Measurements from ENCODE around the gene RILPL2. TPM values are rescaled to one million over a fixed set of nuclear protein-coding genes. Genes with fewer than 3 reads are reported as not detected.

RILPL2 gene
- polyA plus RNA-seq, 3 donors = 19.3 to 25.1 (median 21.0) TPM

- H3K27me3 Mint-ChIP-seq (ENCODE audit: low read depth in 3 of 3) = no peaks in the 10 kb centered on the region
- H4K20me1 ChIP-seq (ENCODE audit: insufficient read depth, low read length) = peaks cover 98% of the 10 kb centered on the region
- H3K79me2 ChIP-seq (ENCODE audit: insufficient read depth, low read length) = peaks cover 100% of the 10 kb centered on the region
- no peaks in the 10 kb centered on the region for H3K27me3 ChIP-seq (ENCODE audit: control insufficient read depth in 2 of 2, insufficient read depth in 2 of 2, low read length in 2 of 2)
- no peak overlapping the region for H3K4me3 ChIP-seq (replicated peaks in 1 of 3; ENCODE audit: low read depth in 2 of 3, low read length in 3 of 3)
- intact Hi-C loops (cut with micrococcal nuclease) = no loop called here
- no peaks in the 10 kb centered on the region for H3K9me3 ChIP-seq (replicated peaks in 1 of 2; ENCODE audit: control insufficient read depth in 1 of 2, insufficient read depth in 1 of 2, low read length in 2 of 2)
- no peak for DNase-seq
- peaks cover 23 to 24% of the 10 kb centered on the region in 2 donors for H3K4me1 ChIP-seq (ENCODE audit: control insufficient read depth in 1 of 2, insufficient read depth in 2 of 2, low read length in 2 of 2)
- no peak overlapping the region for H2AFZ ChIP-seq (ENCODE audit: insufficient read depth, low read depth, low read length, poor library complexity, severe bottlenecking)
- peaks cover 0 to 4% (median 0%) of the 10 kb centered on the region in 7 donors for H3K9me3 Mint-ChIP-seq
- no peak for TF ChIP-seq CTCF (IDR thresholded peaks at IDR 0.05)
- peaks cover 33 to 69% of the 10 kb centered on the region in 2 donors for H3K36me3 ChIP-seq (replicated peaks in 1 of 2; ENCODE audit: control insufficient read depth in 1 of 2, insufficient read depth in 2 of 2, low read length in 2 of 2)
- 83% methylated on average over 6 of the region's 6 CpGs for WGBS (ENCODE audit: insufficient coverage)
- H3K4me2 ChIP-seq (replicated peaks; ENCODE audit: extremely low read depth, low read length, poor library complexity, severe bottlenecking) = no peak overlapping the region
- H3K27ac ChIP-seq (ENCODE audit: low read depth in 1 of 2, low read length in 2 of 2) = no peak overlapping the region
- peaks cover 27% of the 10 kb centered on the region for H3K4me1 Mint-ChIP-seq
- no peak overlapping the region for H3K9ac ChIP-seq (ENCODE audit: insufficient read depth, low read length, poor library complexity, severe bottlenecking)
- peak overlapping the region in 1 of 7 donors; percentile 53 for H3K27ac Mint-ChIP-seq
- H3K36me3 Mint-ChIP-seq = peaks cover 54 to 76% of the 10 kb centered on the region in 2 donors
- H3K4me3 Mint-ChIP-seq = no peak overlapping the region
Measured at GRCh38 chr12:123428591-123428990, 7.9 kb downstream of the RILPL2 start.

- Histone ChIP-seq H3K36me3 (replicated peaks in 1 of 2; ENCODE audit: control insufficient read depth in 1 of 2, insufficient read depth in 2 of 2, low read length in 2 of 2) (peaks cover 42 to 83% of the 10 kb centered on the region in 2 donors), H3K9ac (ENCODE audit: insufficient read depth, low read length, poor library complexity, severe bottlenecking) (no peak overlapping the region), H3K27me3 (ENCODE audit: control insufficient read depth in 2 of 2, insufficient read depth in 2 of 2, low read length in 2 of 2) (no peaks in the 10 kb centered on the region), H2AFZ (ENCODE audit: insufficient read depth, low read depth, low read length, poor library complexity, severe bottlenecking) (no peak overlapping the region), H3K4me2 (replicated peaks; ENCODE audit: extremely low read depth, low read length, poor library complexity, severe bottlenecking) (no peak overlapping the region), H3K4me1 (ENCODE audit: control insufficient read depth in 1 of 2, insufficient read depth in 2 of 2, low read length in 2 of 2) (peaks cover 11 to 13% of the 10 kb centered on the region in 2 donors), H3K9me3 (replicated peaks in 1 of 2; ENCODE audit: control insufficient read depth in 1 of 2, insufficient read depth in 1 of 2, low read length in 2 of 2) (no peaks in the 10 kb centered on the region), H3K79me2 (ENCODE audit: insufficient read depth, low read length) (peaks cover 99% of the 10 kb centered on the region), H4K20me1 (ENCODE audit: insufficient read depth, low read length) (peaks cover 98% of the 10 kb centered on the region), H3K27ac (ENCODE audit: low read depth in 1 of 2, low read length in 2 of 2) (peak overlapping the region in 1 of 2 donors; percentile 25), H3K4me3 (replicated peaks in 1 of 3; ENCODE audit: low read depth in 2 of 3, low read length in 3 of 3) (no peak overlapping the region)
- Mint-ChIP-seq H3K4me3 (no peak overlapping the region), H3K27ac (peak overlapping the region in 6 of 7 donors; percentile 19 to 87 (median 52)), H3K4me1 (peaks cover 13% of the 10 kb centered on the region), H3K36me3 (peaks cover 65 to 89% of the 10 kb centered on the region in 2 donors), H3K27me3 (ENCODE audit: low read depth in 3 of 3) (no peaks in the 10 kb centered on the region), H3K9me3 (peaks cover 0 to 4% (median 0%) of the 10 kb centered on the region in 7 donors)
- WGBS (ENCODE audit: insufficient coverage) = 95% methylated on average over 5 of the region's 8 CpGs
- no peak for TF ChIP-seq CTCF (IDR thresholded peaks at IDR 0.05)
- peak in 1 of 3 donors; percentile 27 for DNase-seq
- intact Hi-C loops (cut with micrococcal nuclease) = no loop called here
Measured at GRCh38 chr12:123427036-123427769, 9.3 kb downstream of the RILPL2 start.

All from CD14-positive monocyte (primary cell).